CD4-positive, alpha-beta memory T cell (primary cell): ENCODE results near the gene IL19. TPM values are rescaled to one million over a fixed set of nuclear protein-coding genes. Genes with fewer than 3 reads are reported as not detected.

Experiments used
- CTCF ChIA-PET: fragments of 350-600 bp; sonication (Branson Sonifier 250); formaldehyde crosslinking; loops from one replicate; lab custom pipeline; 2021; ENCODE audit warnings: inconsistent platforms; ENCODE audit not compliant: partially characterized antibody; lab: Charles Lee
- POLR2A ChIA-PET: fragments of 350-600 bp; sonication (Branson Sonifier 250); formaldehyde crosslinking; loops from one replicate; lab custom pipeline; 2021; ENCODE audit not compliant: partially characterized antibody; lab: Charles Lee
- DNase-seq, 5 donors: peaks; one replicate each; pipeline versions ENCODE4 v3.0.0 to v3.0.0-alpha.2; 2020 to 2022; ENCODE audit warnings: mixed read lengths in 1 of 5
- H3K27ac ChIP-seq: one replicate; pipeline ENCODE4 v1.7.0; 2013; ENCODE audit warnings: low read depth, low read length
- H3K27me3 ChIP-seq: 2 replicates; pipeline ENCODE4 v1.7.0; 2013; ENCODE audit warnings: mild to moderate bottlenecking, low read length, moderate library complexity; ENCODE audit not compliant: insufficient read depth
- H3K36me3 ChIP-seq: 2 replicates; pipeline ENCODE4 v1.7.0; 2013; ENCODE audit warnings: mild to moderate bottlenecking, low read length, moderate library complexity; ENCODE audit not compliant: insufficient read depth
- H3K4me1 ChIP-seq: 2 replicates; pipeline ENCODE4 v1.7.0; 2013; ENCODE audit warnings: mild to moderate bottlenecking, low read length, moderate library complexity; ENCODE audit not compliant: insufficient read depth
- H3K4me3 ChIP-seq, 2 donors: one replicate each; pipeline ENCODE4 v1.7.0; 2013; ENCODE audit warnings: low read length in 2 of 2, mild to moderate bottlenecking in 1 of 2
- H3K9me3 ChIP-seq, 2 donors: one replicate each; pipeline ENCODE4 v1.7.0; 2013; ENCODE audit warnings: low read length in 2 of 2, control low read depth in 1 of 2; ENCODE audit not compliant: control insufficient read depth in 1 of 2
- H3K27ac Mint-ChIP-seq, 7 donors: one replicate each; pipeline ENCODE4 v1.8.0; 2020 to 2021; ENCODE audit warnings: mixed read lengths in 7 of 7, mild to moderate bottlenecking in 6 of 7, inconsistent platforms in 3 of 7, moderate library complexity in 3 of 7
- H3K27me3 Mint-ChIP-seq, 2 donors: one replicate each; pipeline ENCODE4 v1.8.0; 2020 to 2021; ENCODE audit warnings: mixed read lengths in 2 of 2
- H3K36me3 Mint-ChIP-seq, 2 donors: one replicate each; pipeline ENCODE4 v1.8.0; 2020 to 2021; ENCODE audit warnings: mixed read lengths in 2 of 2, inconsistent platforms in 1 of 2, mild to moderate bottlenecking in 1 of 2
- H3K4me1 Mint-ChIP-seq, 4 donors: one replicate each; pipeline ENCODE4 v1.8.0; 2020 to 2021; ENCODE audit warnings: mixed read lengths in 4 of 4, mild to moderate bottlenecking in 1 of 4
- H3K4me3 Mint-ChIP-seq, 8 donors: one replicate each; pipeline ENCODE4 v1.8.0; 2020 to 2021; ENCODE audit warnings: mixed read lengths in 8 of 8, mild to moderate bottlenecking in 7 of 8, moderate library complexity in 6 of 8, inconsistent platforms in 3 of 8
- H3K9me3 Mint-ChIP-seq, 8 donors: one replicate each; pipeline ENCODE4 v1.8.0; 2020 to 2021; ENCODE audit warnings: mixed read lengths in 8 of 8, mild to moderate bottlenecking in 5 of 8, inconsistent platforms in 3 of 8, moderate library complexity in 1 of 8
- intact Hi-C: fragments of 100-400 bp; cut with micrococcal nuclease; formaldehyde crosslinking; loops from one replicate; pipeline ENCODE4 v1.15.1; 2023
- polyA plus RNA-seq, 2 donors: library from polyadenylated mRNA; unstranded; fragments of 300-500 nt; fragmentation: Illumina TruSeq; gene quantifications; one replicate each; pipeline ENCODE4 v1.2.3, GENCODE V29; 2021
- total RNA-seq, 2 experiments: library from RNA; stranded (reverse); gene quantifications; one replicate each; pipeline ENCODE4 v1.2.3, GENCODE V29; 2021

Gene IL19
- total and polyA plus RNA-seq, 4 experiments from 2014 or later = not detected

- POLR2A ChIA-PET = interaction anchor here (0.9 to 12.7 kb wide), 3 partner anchors 22 to 35 kb away, joined by 3 to 110 read pairs (median 6); partner anchors contain the start of genes IL10 and IL19
Measured at GRCh38 chr1:206793620-206794019, 23.0 kb downstream of the IL19 start.

GRCh38 chr1:206794294-206794908 lies 23.8 kb downstream of the IL19 start:
- Mint-ChIP-seq H3K27me3 (peaks cover 0 to 2% of the 10 kb centered on the region in 2 donors), H3K9me3 (no peaks in the 10 kb centered on the region), H3K36me3 (no peaks in the 10 kb centered on the region), H3K27ac (peak overlapping the region in 6 of 7 donors; percentile 36 to 89 (median 71)), H3K4me1 (peaks cover 33 to 91% (median 53%) of the 10 kb centered on the region in 4 donors), H3K4me3 (peak overlapping the region in 5 of 8 donors; percentile 6 to 65 (median 45))
- Histone ChIP-seq H3K4me1 (peaks cover 55% of the 10 kb centered on the region), H3K36me3 (no peaks in the 10 kb centered on the region), H3K27me3 (no peaks in the 10 kb centered on the region), H3K9me3 (no peaks in the 10 kb centered on the region), H3K4me3 (no peak overlapping the region), H3K27ac (no peak overlapping the region)
- CTCF ChIA-PET = interaction anchor here (0.9 to 2.4 kb wide), 7 partner anchors 9 to 115 kb away, joined by 3 to 7 read pairs (median 4); no protein-coding TSS in a partner anchor
- DNase-seq = peak in 2 of 5 donors; percentile 33 to 62
- POLR2A ChIA-PET = interaction anchor here (0.9 to 2.4 kb wide), 8 partner anchors 8 to 27 kb away, joined by 3 to 12 read pairs (median 4); partner anchors contain the start of genes IL10 and IL19
- intact Hi-C loops = no loop called here

More at GRCh38 chr1:206793620-206794019, 23.0 kb downstream of the IL19 start:
- Mint-ChIP-seq H3K27ac (peak overlapping the region in 4 of 7 donors; percentile 9 to 63 (median 42)), H3K27me3 (peaks cover 0 to 2% of the 10 kb centered on the region in 2 donors), H3K36me3 (no peaks in the 10 kb centered on the region), H3K4me3 (peak overlapping the region in 1 of 8 donors; percentile 52), H3K9me3 (no peaks in the 10 kb centered on the region), H3K4me1 (peaks cover 31 to 83% (median 49%) of the 10 kb centered on the region in 4 donors)
- DNase-seq = no peak
- peaks cover 49% of the 10 kb centered on the region for H3K4me1 ChIP-seq
- H3K4me3 ChIP-seq = no peak overlapping the region
- no peak overlapping the region for H3K27ac ChIP-seq
- H3K36me3 ChIP-seq = no peaks in the 10 kb centered on the region
- no peaks in the 10 kb centered on the region for H3K27me3 ChIP-seq
- intact Hi-C loops = no loop called here
- CTCF ChIA-PET = interaction anchor here (1.2 to 2.6 kb wide), 3 partner anchors 28 to 67 kb away, joined by 4 to 15 read pairs (median 5); no protein-coding TSS in a partner anchor
- no peaks in the 10 kb centered on the region for H3K9me3 ChIP-seq

- H3K4me3 ChIP-seq = no peak overlapping the region
Measured at GRCh38 chr1:206796116-206796515, 25.5 kb downstream of the IL19 start.

GRCh38 chr1:206796981-206797402 lies 26.4 kb downstream of the IL19 start:
- Mint-ChIP-seq H3K4me1 (peaks cover 32 to 79% (median 51%) of the 10 kb centered on the region in 4 donors), H3K27ac (peak overlapping the region in 2 of 7 donors; percentile 32 to 78), H3K27me3 (peaks cover 0 to 2% of the 10 kb centered on the region in 2 donors), H3K9me3 (no peaks in the 10 kb centered on the region), H3K4me3 (no peak overlapping the region), H3K36me3 (no peaks in the 10 kb centered on the region)
- H3K4me1 ChIP-seq = peaks cover 49% of the 10 kb centered on the region
- H3K27ac ChIP-seq = no peak overlapping the region
- ChIA-PET CTCF (interaction anchor here (2.2 to 3.5 kb wide), 5 partner anchors 12 to 115 kb away, joined by 9 to 27 read pairs (median 20); partner anchors contain the start of genes IL10 and IL19), POLR2A (interaction anchor here (1.3 to 13.4 kb wide), 2 partner anchors 27 to 112 kb away, joined by 3 to 141 read pairs; partner anchors contain the start of genes IL10 and IL19)
- DNase-seq = no peak
- no peaks in the 10 kb centered on the region for H3K9me3 ChIP-seq
- H3K27me3 ChIP-seq = no peaks in the 10 kb centered on the region
- intact Hi-C loops = no loop called here
- H3K4me3 ChIP-seq = no peak overlapping the region
- H3K36me3 ChIP-seq = no peaks in the 10 kb centered on the region

More at GRCh38 chr1:206796116-206796515, 25.5 kb downstream of the IL19 start:
- ChIA-PET POLR2A (interaction anchor here (1.5 to 2.4 kb wide), 2 partner anchors 10 to 29 kb away, joined by 6 to 11 read pairs; no protein-coding TSS in a partner anchor), CTCF (interaction anchor here (1.0 to 2.4 kb wide), 2 partner anchors 57 to 62 kb away, joined by 3 to 7 read pairs; no protein-coding TSS in a partner anchor)
- no peaks in the 10 kb centered on the region for H3K36me3 Mint-ChIP-seq
- Histone ChIP-seq H3K27me3 (no peaks in the 10 kb centered on the region), H3K4me1 (peaks cover 50% of the 10 kb centered on the region), H3K9me3 (no peaks in the 10 kb centered on the region), H3K36me3 (no peaks in the 10 kb centered on the region), H3K27ac (no peak overlapping the region)
- H3K27ac Mint-ChIP-seq = no peak overlapping the region
- peaks cover 0 to 2% of the 10 kb centered on the region in 2 donors for H3K27me3 Mint-ChIP-seq
- no peak for DNase-seq
- intact Hi-C loops = no loop called here
- H3K4me3 Mint-ChIP-seq = no peak overlapping the region
- peaks cover 30 to 79% (median 51%) of the 10 kb centered on the region in 4 donors for H3K4me1 Mint-ChIP-seq
- no peaks in the 10 kb centered on the region for H3K9me3 Mint-ChIP-seq

- no peak overlapping the region for H3K4me3 ChIP-seq
- H3K4me1 Mint-ChIP-seq = peaks cover 37 to 79% (median 54%) of the 10 kb centered on the region in 4 donors
- ChIA-PET POLR2A (interaction anchor here (0.6 to 13.4 kb wide), 5 partner anchors 10 to 111 kb away, joined by 3 to 141 read pairs (median 4); partner anchors contain the start of genes IL10 and IL19), CTCF (interaction anchor here (0.9 to 3.5 kb wide), 15 partner anchors 8 to 121 kb away, joined by 3 to 27 read pairs (median 8); partner anchors contain the start of genes IL10 and IL19)
- peaks cover 0 to 2% of the 10 kb centered on the region in 2 donors for H3K27me3 Mint-ChIP-seq
- no peaks in the 10 kb centered on the region for H3K36me3 Mint-ChIP-seq
- H3K36me3 ChIP-seq = no peaks in the 10 kb centered on the region
- no peaks in the 10 kb centered on the region for H3K27me3 ChIP-seq
- no peaks in the 10 kb centered on the region for H3K9me3 ChIP-seq
- H3K27ac ChIP-seq = no peak overlapping the region
- no peaks in the 10 kb centered on the region for H3K9me3 Mint-ChIP-seq
- DNase-seq = peak in 2 of 5 donors; percentile 25 to 45
- intact Hi-C loops = no loop called here
- H3K27ac Mint-ChIP-seq = peak overlapping the region in 2 of 7 donors; percentile 38 to 76
- peak overlapping the region in 1 of 8 donors; percentile 48 for H3K4me3 Mint-ChIP-seq
- peaks cover 50% of the 10 kb centered on the region for H3K4me1 ChIP-seq
Measured at GRCh38 chr1:206797534-206798383, 27.2 kb downstream of the IL19 start.

- Mint-ChIP-seq H3K4me1 (peaks cover 43 to 84% (median 58%) of the 10 kb centered on the region in 4 donors), H3K9me3 (peaks cover 0 to 4% (median 0%) of the 10 kb centered on the region in 8 donors), H3K27ac (peak overlapping the region in 6 of 7 donors; percentile 16 to 93 (median 44)), H3K4me3 (peak overlapping the region in 2 of 8 donors; percentile 48 to 50), H3K36me3 (no peaks in the 10 kb centered on the region), H3K27me3 (peaks cover 0 to 2% of the 10 kb centered on the region in 2 donors)
- DNase-seq = no peak
- ChIA-PET POLR2A (interaction anchor here (0.6 to 13.4 kb wide), 5 partner anchors 11 to 111 kb away, joined by 3 to 141 read pairs (median 4); partner anchors contain the start of genes IL10 and IL19), CTCF (interaction anchor here (0.9 to 3.5 kb wide), 18 partner anchors 9 to 120 kb away, joined by 3 to 27 read pairs (median 6); partner anchors contain the start of genes IL10 and IL19)
- Histone ChIP-seq H3K4me3 (no peak overlapping the region), H3K27me3 (no peaks in the 10 kb centered on the region), H3K27ac (no peak overlapping the region), H3K4me1 (peaks cover 55% of the 10 kb centered on the region), H3K36me3 (no peaks in the 10 kb centered on the region), H3K9me3 (no peaks in the 10 kb centered on the region)
- intact Hi-C loops = no loop called here
Measured at GRCh38 chr1:206798384-206798996, 27.9 kb downstream of the IL19 start.
